Neural progenitor cell (in vitro differentiated cells): ENCODE results near the gene WNT2. TPM values are rescaled to one million over a fixed set of nuclear protein-coding genes. Genes with fewer than 3 reads are reported as not detected.

Source experiments
- DNase-seq: peaks from one replicate; pipeline ENCODE4 v3.0.0-alpha.2; 2016; ENCODE audit warnings: low spot score
- H2AFZ ChIP-seq: fragments of 200-600 bp; sonication (generic); replicated peaks from 2 replicates; pipeline ENCODE4 v1.6.1; 2016; ENCODE audit warnings: antibody characterized with exemption
- H3F3A ChIP-seq: fragments of 200-600 bp; sonication (generic); 2 replicates; pipeline ENCODE4 v1.6.1; 2016; ENCODE audit warnings: antibody characterized with exemption, low read depth
- H3K27ac ChIP-seq: fragments of 200-600 bp; sonication (generic); 2 replicates; pipeline ENCODE4 v1.5.1; 2016; ENCODE audit warnings: mild to moderate bottlenecking
- H3K27me3 ChIP-seq: fragments of 200-600 bp; sonication (generic); 2 replicates; pipeline ENCODE4 v1.6.1; 2016; ENCODE audit warnings: mild to moderate bottlenecking, moderate library complexity
- H3K36me3 ChIP-seq: fragments of 200-600 bp; sonication (generic); 2 replicates; pipeline ENCODE4 v1.5.1; 2016
- H3K4me1 ChIP-seq: fragments of 200-600 bp; sonication (generic); 2 replicates; pipeline ENCODE4 v1.6.1; 2016; ENCODE audit warnings: mixed run types
- H3K4me2 ChIP-seq: fragments of 200-600 bp; sonication (generic); 2 replicates; pipeline ENCODE4 v1.6.1; 2016
- H3K4me3 ChIP-seq: fragments of 200-600 bp; sonication (generic); 2 replicates; pipeline ENCODE4 v1.5.1; 2016
- H3K79me2 ChIP-seq: fragments of 200-600 bp; sonication (generic); 2 replicates; pipeline ENCODE4 v1.6.1; 2016; ENCODE audit warnings: low read depth
- H3K9ac ChIP-seq: fragments of 200-600 bp; sonication (generic); 2 replicates; pipeline ENCODE4 v1.6.1; 2016
- H3K9me3 ChIP-seq: fragments of 200-600 bp; sonication (generic); 2 replicates; pipeline ENCODE4 v1.5.1; 2016; ENCODE audit warnings: low read depth
- H4K20me1 ChIP-seq: fragments of 200-600 bp; sonication (generic); 2 replicates; pipeline ENCODE4 v1.6.1; 2016; ENCODE audit warnings: low read depth
- H3K27ac Mint-ChIP-seq: 3 replicates; pipeline ENCODE4 v1.8.0; 2021; ENCODE audit warnings: mixed read lengths
- H3K27me3 Mint-ChIP-seq: 2 replicates; pipeline ENCODE4 v1.8.0; 2022; ENCODE audit warnings: low read depth, mild to moderate bottlenecking, inconsistent platforms, moderate library complexity, mixed read lengths; ENCODE audit not compliant: insufficient read depth
- H3K36me3 Mint-ChIP-seq: 3 replicates; pipeline ENCODE4 v1.8.0; 2021; ENCODE audit warnings: mixed read lengths
- H3K4me1 Mint-ChIP-seq: 3 replicates; pipeline ENCODE4 v1.8.0; 2021; ENCODE audit warnings: mixed read lengths
- H3K4me3 Mint-ChIP-seq: 3 replicates; pipeline ENCODE4 v1.8.0; 2021; ENCODE audit warnings: mild to moderate bottlenecking, moderate library complexity, mixed read lengths
- H3K9me3 Mint-ChIP-seq: 3 replicates; pipeline ENCODE4 v1.8.0; 2020; ENCODE audit warnings: mixed read lengths
- CTCF ChIP-seq: fragments of 200-600 bp; sonication (generic); IDR thresholded peaks from 2 replicates; pipeline ENCODE4 v1.5.1; 2017; ENCODE audit warnings: antibody characterized with exemption, mild to moderate bottlenecking
- EZH2 ChIP-seq: fragments of 200-600 bp; sonication (generic); IDR thresholded peaks from 2 replicates; pipeline ENCODE4 v1.6.1; 2017; ENCODE audit warnings: antibody characterized with exemption, mild to moderate bottlenecking, moderate library complexity
- EZH2phosphoT487 ChIP-seq: fragments of 200-600 bp; sonication (generic); IDR thresholded peaks from 2 replicates; pipeline ENCODE4 v1.6.1; 2017; ENCODE audit warnings: antibody characterized with exemption
- total RNA-seq: library from RNA; depleted of rRNA; stranded (reverse); fragments of >200 nt; gene quantifications from 2 replicates; pipeline ENCODE4 v1.2.3, GENCODE V29; 2015; ENCODE audit warnings: low replicate concordance

Gene WNT2
- total RNA-seq, 1 donor from 2014 or later: not detected

GRCh38 chr7:117283779-117284178 is 39.1 kb downstream of the WNT2 start:
- TF ChIP-seq CTCF (no peak), EZH2 (no peak), EZH2phosphoT487 (no peak)
- Mint-ChIP-seq H3K9me3 (no peaks in the 10 kb centered on the region), H3K27me3 (peaks cover 5% of the 10 kb centered on the region), H3K4me1 (peaks cover 6% of the 10 kb centered on the region), H3K36me3 (no peaks in the 10 kb centered on the region), H3K4me3 (no peak overlapping the region), H3K27ac (no peak overlapping the region)
- Histone ChIP-seq H3K79me2 (no peaks in the 10 kb centered on the region), H3K9me3 (no peaks in the 10 kb centered on the region), H3K36me3 (no peaks in the 10 kb centered on the region), H3F3A (no peaks in the 10 kb centered on the region), H3K27ac (no peak overlapping the region), H3K27me3 (no peaks in the 10 kb centered on the region), H3K4me2 (no peak overlapping the region), H3K4me1 (no peaks in the 10 kb centered on the region), H2AFZ (no peak overlapping the region), H4K20me1 (no peaks in the 10 kb centered on the region), H3K4me3 (no peak overlapping the region), H3K9ac (no peak overlapping the region)
- DNase-seq: no peak

GRCh38 chr7:117283371-117283770 is 39.5 kb downstream of the WNT2 start:
- no peaks in the 10 kb centered on the region for H3K36me3 Mint-ChIP-seq
- no peaks in the 10 kb centered on the region for H3K9me3 ChIP-seq
- no peak for DNase-seq
- no peaks in the 10 kb centered on the region for H3K79me2 ChIP-seq
- no peak overlapping the region for H2AFZ ChIP-seq
- H3K4me3 ChIP-seq: no peak overlapping the region
- H3K4me3 Mint-ChIP-seq: no peak overlapping the region
- peaks cover 6% of the 10 kb centered on the region for H3K4me1 Mint-ChIP-seq
- no peaks in the 10 kb centered on the region for H3K36me3 ChIP-seq
- no peak overlapping the region for H3K27ac ChIP-seq
- no peaks in the 10 kb centered on the region for H3K9me3 Mint-ChIP-seq
- no peak overlapping the region for H3K4me2 ChIP-seq
- no peak for TF ChIP-seq EZH2phosphoT487
- no peak for TF ChIP-seq EZH2
- TF ChIP-seq CTCF: no peak
- H3F3A ChIP-seq: no peaks in the 10 kb centered on the region
- no peak overlapping the region for H3K9ac ChIP-seq
- no peaks in the 10 kb centered on the region for H4K20me1 ChIP-seq
- no peaks in the 10 kb centered on the region for H3K4me1 ChIP-seq
- no peaks in the 10 kb centered on the region for H3K27me3 ChIP-seq
- no peak overlapping the region for H3K27ac Mint-ChIP-seq
- peaks cover 5% of the 10 kb centered on the region for H3K27me3 Mint-ChIP-seq

- no peaks in the 10 kb centered on the region for H3K79me2 ChIP-seq
- Mint-ChIP-seq H3K27ac (peak overlapping the region; percentile 32), H3K36me3 (no peaks in the 10 kb centered on the region), H3K4me3 (no peak overlapping the region), H3K27me3 (peaks cover 5% of the 10 kb centered on the region), H3K4me1 (peaks cover 6% of the 10 kb centered on the region), H3K9me3 (no peaks in the 10 kb centered on the region)
- no peaks in the 10 kb centered on the region for H3K4me1 ChIP-seq
- DNase-seq: no peak
- H2AFZ ChIP-seq: no peak overlapping the region
- no peak overlapping the region for H3K4me3 ChIP-seq
- no peaks in the 10 kb centered on the region for H3K36me3 ChIP-seq
- H3K27ac ChIP-seq: no peak overlapping the region
- TF ChIP-seq CTCF (no peak), EZH2phosphoT487 (no peak), EZH2 (no peak)
- H3K4me2 ChIP-seq: no peak overlapping the region
- H4K20me1 ChIP-seq: no peaks in the 10 kb centered on the region
- no peaks in the 10 kb centered on the region for H3K27me3 ChIP-seq
- H3F3A ChIP-seq: no peaks in the 10 kb centered on the region
- no peaks in the 10 kb centered on the region for H3K9me3 ChIP-seq
- no peak overlapping the region for H3K9ac ChIP-seq
Observed at GRCh38 chr7:117282239-117282812, 40.5 kb downstream of the WNT2 start.
